SK-N-MC (cell line): ENCODE data around the gene AQP6.

Source experiments
- DNase-seq: peaks from one replicate; pipeline ENCODE4 v3.0.0-alpha.2; 2011; ENCODE audit warnings: low read depth, low spot score
- H3K27ac ChIP-seq: fragments of 200-600 bp; sonication (generic); 2 replicates; pipeline ENCODE4 v1.5.1; 2016; ENCODE audit warnings: mixed run types
- H3K36me3 ChIP-seq: fragments of 200-600 bp; sonication (generic); 2 replicates; pipeline ENCODE4 v1.6.1; 2017; ENCODE audit warnings: antibody characterized with exemption, low read length, mixed read lengths; ENCODE audit not compliant: insufficient read depth
- H3K4me3 ChIP-seq: fragments of 200-600 bp; sonication (generic); 2 replicates; pipeline ENCODE4 v1.5.1; 2016
- H3K9ac ChIP-seq: fragments of 200-600 bp; sonication (generic); 2 replicates; pipeline ENCODE4 v1.8.0; 2017; ENCODE audit warnings: mixed run types, mixed read lengths; ENCODE audit not compliant: insufficient read length
- H3K9me3 ChIP-seq: fragments of 200-600 bp; sonication (generic); 2 replicates; pipeline ENCODE4 v1.6.1; 2017; ENCODE audit warnings: low read depth, mild to moderate bottlenecking, antibody characterized with exemption, low read length, moderate library complexity, mixed read lengths
- EZH2 ChIP-seq: fragments of 200-600 bp; sonication (generic); IDR thresholded peaks from one replicate; pipeline ENCODE4 v1.6.1; 2017; ENCODE audit warnings: antibody characterized with exemption
- FOXP2 ChIP-seq: optimal IDR thresholded peaks from 2 replicates; pipeline ENCODE3; 2011; ENCODE audit warnings: mild to moderate bottlenecking, moderate library complexity; ENCODE audit not compliant: insufficient read depth; ENCODE audit errors: extremely low read length, control extremely low read depth
- POLR2AphosphoS5 ChIP-seq: IDR thresholded peaks from 2 replicates; pipeline ENCODE4 v1.6.1; 2012; ENCODE audit warnings: mild to moderate bottlenecking, low read depth, low read length, borderline replicate concordance

AQP6 gene

GRCh38 chr12:49960474-49961110, 12.2 kb upstream of the AQP6 start:
- no peaks in the 10 kb centered on the region for H3K9me3 ChIP-seq
- no peak overlapping the region for H3K9ac ChIP-seq
- DNase-seq = no peak
- no peak overlapping the region for H3K27ac ChIP-seq
- TF ChIP-seq EZH2 (no peak), FOXP2 (no peak), POLR2AphosphoS5 (no peak)
- no peaks in the 10 kb centered on the region for H3K36me3 ChIP-seq
- no peak overlapping the region for H3K4me3 ChIP-seq

GRCh38 chr12:49961111-49961922, 11.4 kb upstream of the AQP6 start, which contains the start of gene AQP5:
AQP5 (plus strand) TSS chr12:49961872; CDS start chr12:49962018, 146 bp downstream.
- no peak for TF ChIP-seq FOXP2
- peak; percentile 97 for TF ChIP-seq EZH2
- TF ChIP-seq POLR2AphosphoS5 = no peak
- no peak for DNase-seq
- H3K27ac ChIP-seq = no peak within 1 kb of the TSS
- H3K4me3 ChIP-seq = no peak within 1 kb of the TSS
- H3K9me3 ChIP-seq = no peaks in the 10 kb centered on the region
- H3K9ac ChIP-seq = no peak within 1 kb of the TSS
- no peaks in the 10 kb centered on the region for H3K36me3 ChIP-seq

- H3K36me3 ChIP-seq = no peaks in the 10 kb centered on the region
- no peak overlapping the region for H3K4me3 ChIP-seq
- TF ChIP-seq FOXP2 (no peak), EZH2 (no peak), POLR2AphosphoS5 (no peak)
- no peaks in the 10 kb centered on the region for H3K9me3 ChIP-seq
- DNase-seq = no peak
- H3K27ac ChIP-seq = no peak overlapping the region
- H3K9ac ChIP-seq = no peak overlapping the region
Measured at GRCh38 chr12:49961993-49962764, 10.6 kb upstream of the AQP6 start.

GRCh38 chr12:49962861-49963765, 9.6 kb upstream of the AQP6 start:
- Histone ChIP-seq H3K9ac (no peak overlapping the region), H3K4me3 (no peak overlapping the region), H3K9me3 (no peaks in the 10 kb centered on the region), H3K27ac (no peak overlapping the region), H3K36me3 (no peaks in the 10 kb centered on the region)
- TF ChIP-seq EZH2 (no peak), POLR2AphosphoS5 (no peak), FOXP2 (no peak)
- DNase-seq = no peak

- H3K4me3 ChIP-seq = no peak overlapping the region
- H3K36me3 ChIP-seq = no peaks in the 10 kb centered on the region
- H3K27ac ChIP-seq = no peak overlapping the region
- no peak for TF ChIP-seq FOXP2
- no peak for TF ChIP-seq POLR2AphosphoS5
- TF ChIP-seq EZH2 = no peak
- H3K9me3 ChIP-seq = no peaks in the 10 kb centered on the region
- DNase-seq = no peak
- no peak overlapping the region for H3K9ac ChIP-seq
Measured at GRCh38 chr12:49963976-49964815, 8.6 kb upstream of the AQP6 start.

GRCh38 chr12:49964849-49965624, 7.7 kb upstream of the AQP6 start:
- no peaks in the 10 kb centered on the region for H3K36me3 ChIP-seq
- H3K4me3 ChIP-seq = no peak overlapping the region
- no peak overlapping the region for H3K27ac ChIP-seq
- TF ChIP-seq FOXP2 = no peak
- no peak for TF ChIP-seq POLR2AphosphoS5
- no peak for TF ChIP-seq EZH2
- no peak for DNase-seq
- H3K9me3 ChIP-seq = no peaks in the 10 kb centered on the region
- no peak overlapping the region for H3K9ac ChIP-seq

- no peak overlapping the region for H3K9ac ChIP-seq
- H3K36me3 ChIP-seq = no peaks in the 10 kb centered on the region
- DNase-seq = no peak
- no peak overlapping the region for H3K4me3 ChIP-seq
- no peaks in the 10 kb centered on the region for H3K9me3 ChIP-seq
- H3K27ac ChIP-seq = no peak overlapping the region
- TF ChIP-seq EZH2 (no peak), POLR2AphosphoS5 (no peak), FOXP2 (no peak)
Measured at GRCh38 chr12:49965836-49966235, 6.9 kb upstream of the AQP6 start.
